Calu3 (cell line): ENCODE measurements around the gene MARVELD2. TPM values are rescaled to one million over a fixed set of nuclear protein-coding genes. Genes with fewer than 3 reads are reported as not detected.

ENCODE experiments used
- BruUV-seq: library from RNA; stranded (reverse); fragments of 400-500 nt; replicated peaks from 2 replicates; lab custom pipeline; 2021; lab: Mats Ljungman, UMichigan
- CTCF ChIA-PET: fragments of 300-600 bp; sonication (Branson Sonifier 250); formaldehyde crosslinking; loops from one replicate; lab custom pipeline; 2022; ENCODE audit warnings: antibody characterized with exemption; lab: Charles Lee
- DNase-seq: peaks from one replicate; pipeline ENCODE4 v3.0.0; 2022
- H3K27ac Mint-ChIP-seq: one replicate; pipeline ENCODE4 v1.8.0; 2022; ENCODE audit warnings: mixed read lengths; ENCODE audit not compliant: unreplicated experiment
- H3K27me3 Mint-ChIP-seq: one replicate; pipeline ENCODE4 v1.8.0; 2022; ENCODE audit warnings: mixed read lengths; ENCODE audit not compliant: unreplicated experiment
- H3K36me3 Mint-ChIP-seq: one replicate; pipeline ENCODE4 v1.8.0; 2022; ENCODE audit warnings: mild to moderate bottlenecking, moderate library complexity, mixed read lengths; ENCODE audit not compliant: insufficient read depth, unreplicated experiment
- H3K4me1 Mint-ChIP-seq: one replicate; pipeline ENCODE4 v1.8.0; 2022; ENCODE audit warnings: mild to moderate bottlenecking, low read depth, mixed read lengths; ENCODE audit not compliant: unreplicated experiment
- H3K4me3 Mint-ChIP-seq: one replicate; pipeline ENCODE4 v1.8.0; 2022; ENCODE audit warnings: mild to moderate bottlenecking, low read depth, moderate library complexity, mixed read lengths; ENCODE audit not compliant: unreplicated experiment
- H3K9me3 Mint-ChIP-seq: one replicate; pipeline ENCODE4 v1.8.0; 2022; ENCODE audit warnings: low read depth, mixed read lengths; ENCODE audit not compliant: unreplicated experiment
- intact Hi-C: fragments of 100-400 bp; cut with micrococcal nuclease; formaldehyde crosslinking; loops from one replicate; pipeline ENCODE4 v1.10.0; 2022; ENCODE audit not compliant: unreplicated experiment
- total RNA-seq: library from RNA; stranded (reverse); gene quantifications from 2 replicates; pipeline ENCODE4 v1.2.3, GENCODE V29; 2022
- TF ChIP-seq, protein P1 (sequence below): fragments of 200-600 bp; IDR thresholded peaks from one replicate; pipeline ENCODE4 v1.8.0; 2022; ENCODE audit warnings: antibody characterized with exemption; ENCODE audit not compliant: unreplicated experiment

Gene MARVELD2
- total RNA-seq, 1 experiment from 2014 or later, result 40.9 TPM

GRCh38 chr5:69493396-69494133 lies 78.6 kb downstream of the MARVELD2 start:
- peaks cover 49% of the 10 kb centered on the region for H3K4me1 Mint-ChIP-seq
- CTCF ChIA-PET, result no interaction called here

More at GRCh38 chr5:69493396-69494133, 78.6 kb downstream of the MARVELD2 start:
- Mint-ChIP-seq H3K4me3 (peak overlapping the region; percentile 100), H3K27ac (peak overlapping the region; percentile 98), H3K27me3 (no peaks in the 10 kb centered on the region), H3K36me3 (peaks cover 48% of the 10 kb centered on the region), H3K9me3 (no peaks in the 10 kb centered on the region)
- no TSS peak for BruUV-seq
- TF ChIP-seq, protein P1, sequence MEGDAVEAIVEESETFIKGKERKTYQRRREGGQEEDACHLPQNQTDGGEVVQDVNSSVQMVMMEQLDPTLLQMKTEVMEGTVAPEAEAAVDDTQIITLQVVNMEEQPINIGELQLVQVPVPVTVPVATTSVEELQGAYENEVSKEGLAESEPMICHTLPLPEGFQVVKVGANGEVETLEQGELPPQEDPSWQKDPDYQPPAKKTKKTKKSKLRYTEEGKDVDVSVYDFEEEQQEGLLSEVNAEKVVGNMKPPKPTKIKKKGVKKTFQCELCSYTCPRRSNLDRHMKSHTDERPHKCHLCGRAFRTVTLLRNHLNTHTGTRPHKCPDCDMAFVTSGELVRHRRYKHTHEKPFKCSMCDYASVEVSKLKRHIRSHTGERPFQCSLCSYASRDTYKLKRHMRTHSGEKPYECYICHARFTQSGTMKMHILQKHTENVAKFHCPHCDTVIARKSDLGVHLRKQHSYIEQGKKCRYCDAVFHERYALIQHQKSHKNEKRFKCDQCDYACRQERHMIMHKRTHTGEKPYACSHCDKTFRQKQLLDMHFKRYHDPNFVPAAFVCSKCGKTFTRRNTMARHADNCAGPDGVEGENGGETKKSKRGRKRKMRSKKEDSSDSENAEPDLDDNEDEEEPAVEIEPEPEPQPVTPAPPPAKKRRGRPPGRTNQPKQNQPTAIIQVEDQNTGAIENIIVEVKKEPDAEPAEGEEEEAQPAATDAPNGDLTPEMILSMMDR, result no peak
- peak; percentile 56 for DNase-seq
- intact Hi-C loops, result loop anchor here (5.0 kb wide), 1 partner anchor 41 kb away; no protein-coding TSS in a partner anchor

Other genes with a start within 250 kb of the MARVELD2 start
- 162 and 192 TPM in 2 replicates for gene CCNB1, start 248.0 kb upstream of the MARVELD2 start, total RNA-seq
- 17.0 and 17.7 TPM in 2 replicates for gene CENPH, start 225.5 kb upstream of the MARVELD2 start, total RNA-seq
- 31.8 and 38.5 TPM in 2 replicates for gene CDK7, start 180.2 kb upstream of the MARVELD2 start, total RNA-seq
- gene CCDC125, start 82.3 kb upstream of the MARVELD2 start, total RNA-seq, result 12.4 and 13.4 TPM in 2 replicates
- gene AK6, start 45.6 kb upstream of the MARVELD2 start, total RNA-seq, result 32.9 and 33.6 TPM in 2 replicates
- 65.8 and 74.2 TPM in 2 replicates for gene TAF9, start 45.6 kb upstream of the MARVELD2 start, total RNA-seq
- gene RAD17, start 45.3 kb upstream of the MARVELD2 start, total RNA-seq, result 16.9 and 17.7 TPM in 2 replicates
- 154 and 161 TPM in 2 replicates for gene OCLN, start 77.7 kb downstream of the MARVELD2 start, total RNA-seq
- 28.5 and 28.8 TPM in 2 replicates for gene GTF2H2C, start 145.1 kb downstream of the MARVELD2 start, total RNA-seq